ENCODE measurements around the gene RAP2A. TPM values are rescaled to one million over a fixed set of nuclear protein-coding genes. Genes with fewer than 3 reads are reported as not detected.
A peak's percentile ranks its signal among the peaks of the same experiment; 100 is the strongest.

The RAP2A gene
- total RNA-seq, 4 donors from 2014 or later, result 21.1 to 33.5 (median 26.6) TPM

- ATAC-seq, result no peak
- Histone ChIP-seq H3K27me3 (no peaks in the 10 kb centered on the region), H3K36me3 (peaks cover 0 to 33% of the 10 kb centered on the region in 2 donors), H3K4me3 (no peak overlapping the region), H3K4me1 (peaks cover 0 to 10% (median 0%) of the 10 kb centered on the region in 3 donors), H3K9me3 (no peaks in the 10 kb centered on the region), H3K27ac (no peak overlapping the region)
- 63 to 70% methylated on average over 3 of the region's 3 CpGs for whole genome bisulfite sequencing, 2 donors (ENCODE audit: low coverage in 1 of 2)
- no peak for TF ChIP-seq POLR2A (IDR thresholded peaks at IDR 0.05)
- no peak for TF ChIP-seq CTCF (IDR thresholded peaks at IDR 0.05)
- TF ChIP-seq EP300 (IDR thresholded peaks at IDR 0.05), result no peak
- no peak for TF ChIP-seq POLR2AphosphoS5 (IDR thresholded peaks at IDR 0.05)
Observed at GRCh38 chr13:97390941-97391600, 42.9 kb upstream of the RAP2A start.

GRCh38 chr13:97392020-97392419 lies 41.9 kb upstream of the RAP2A start:
- Histone ChIP-seq H3K4me3 (no peak overlapping the region), H3K9me3 (no peaks in the 10 kb centered on the region), H3K36me3 (peaks cover 0 to 29% of the 10 kb centered on the region in 2 donors), H3K27me3 (no peaks in the 10 kb centered on the region), H3K4me1 (peaks cover 0 to 10% (median 5%) of the 10 kb centered on the region in 3 donors), H3K27ac (no peak overlapping the region)
- TF ChIP-seq CTCF (IDR thresholded peaks at IDR 0.05), result no peak
- no peak for TF ChIP-seq POLR2AphosphoS5 (IDR thresholded peaks at IDR 0.05)
- no peak for TF ChIP-seq POLR2A (IDR thresholded peaks at IDR 0.05)
- no peak for TF ChIP-seq EP300 (IDR thresholded peaks at IDR 0.05)
- 35 to 100% methylated on average over 1 of the region's 1 CpG for WGBS, 2 donors (ENCODE audit: low coverage in 1 of 2)
- ATAC-seq, result no peak

- no peak for TF ChIP-seq EP300 (IDR thresholded peaks at IDR 0.05)
- TF ChIP-seq POLR2AphosphoS5 (IDR thresholded peaks at IDR 0.05), result no peak
- TF ChIP-seq POLR2A (IDR thresholded peaks at IDR 0.05), result no peak
- no peak for TF ChIP-seq CTCF (IDR thresholded peaks at IDR 0.05)
- peaks cover 0 to 16% (median 5%) of the 10 kb centered on the region in 3 donors for H3K4me1 ChIP-seq
- no peaks in the 10 kb centered on the region for H3K9me3 ChIP-seq
- no peak overlapping the region for H3K4me3 ChIP-seq
- H3K27me3 ChIP-seq, result no peaks in the 10 kb centered on the region
- peaks cover 0 to 13% of the 10 kb centered on the region in 2 donors for H3K36me3 ChIP-seq
- no peak for ATAC-seq
- H3K27ac ChIP-seq, result no peak overlapping the region
Observed at GRCh38 chr13:97394542-97394941, 39.4 kb upstream of the RAP2A start.

GRCh38 chr13:97395447-97396136 lies 38.4 kb upstream of the RAP2A start:
- TF ChIP-seq EP300 (IDR thresholded peaks at IDR 0.05) (no peak), POLR2AphosphoS5 (IDR thresholded peaks at IDR 0.05) (peak; percentile 12)
- Histone ChIP-seq H3K4me1 (peaks cover 0 to 12% (median 5%) of the 10 kb centered on the region in 3 donors), H3K4me3 (no peak overlapping the region)

GRCh38 chr13:97397267-97397666 lies 36.7 kb upstream of the RAP2A start:
- H3K27me3 ChIP-seq, result no peaks in the 10 kb centered on the region
- no peaks in the 10 kb centered on the region for H3K9me3 ChIP-seq
- 28 to 29% methylated on average over 8 to 10 of the region's 10 CpGs for WGBS, 2 donors (ENCODE audit: low coverage in 1 of 2)
- peaks cover 0 to 6% (median 5%) of the 10 kb centered on the region in 3 donors for H3K4me1 ChIP-seq
- H3K27ac ChIP-seq, result peak overlapping the region in 1 of 4 donors; percentile 9
- no peak for TF ChIP-seq CTCF (IDR thresholded peaks at IDR 0.05)
- no peak for TF ChIP-seq POLR2AphosphoS5 (IDR thresholded peaks at IDR 0.05)
- no peak for TF ChIP-seq EP300 (IDR thresholded peaks at IDR 0.05)
- H3K36me3 ChIP-seq, result peaks cover 0 to under 1% of the 10 kb centered on the region in 2 donors
- no peak for ATAC-seq
- no peak overlapping the region for H3K4me3 ChIP-seq

More at GRCh38 chr13:97395447-97396136, 38.4 kb upstream of the RAP2A start:
- no peaks in the 10 kb centered on the region for H3K9me3 ChIP-seq
- no peaks in the 10 kb centered on the region for H3K27me3 ChIP-seq
- H3K36me3 ChIP-seq, result peaks cover 0 to 13% of the 10 kb centered on the region in 2 donors
- peak; percentile 46 for ATAC-seq
- 70 to 78% methylated on average over 4 of the region's 4 CpGs for WGBS, 2 donors (ENCODE audit: low coverage in 1 of 2)
- H3K27ac ChIP-seq, result peak overlapping the region in 1 of 4 donors; percentile 3

Data from gastroesophageal sphincter (tissue), 4 donors.